HG02943 (cell line): ENCODE results near the gene FBXO34.
"Not testable (repeated sequence)": the region's sequence is repeated elsewhere in the genome, so short reads cannot be mapped to it uniquely, and the experiment has no call there.

ENCODE experiments used
- ATAC-seq: cut with Tn5 transposase; IDR thresholded peaks from one replicate; pipeline ENCODE4 v1.9.1; 2021; ENCODE audit warnings: mild to moderate bottlenecking, low read depth, moderate library complexity; ENCODE audit not compliant: unreplicated experiment

The FBXO34 gene

GRCh38 chr14:55306938-55307589 lies 35.8 kb downstream of the FBXO34 start:
- ATAC-seq = no peak

- no peak for ATAC-seq
Observed at GRCh38 chr14:55309154-55309553, 37.9 kb downstream of the FBXO34 start.

- no peak for ATAC-seq
Observed at GRCh38 chr14:55309761-55310365, 38.6 kb downstream of the FBXO34 start.

GRCh38 chr14:55312379-55313030 lies 41.3 kb downstream of the FBXO34 start:
- not testable (repeated sequence) for ATAC-seq

DNA sequence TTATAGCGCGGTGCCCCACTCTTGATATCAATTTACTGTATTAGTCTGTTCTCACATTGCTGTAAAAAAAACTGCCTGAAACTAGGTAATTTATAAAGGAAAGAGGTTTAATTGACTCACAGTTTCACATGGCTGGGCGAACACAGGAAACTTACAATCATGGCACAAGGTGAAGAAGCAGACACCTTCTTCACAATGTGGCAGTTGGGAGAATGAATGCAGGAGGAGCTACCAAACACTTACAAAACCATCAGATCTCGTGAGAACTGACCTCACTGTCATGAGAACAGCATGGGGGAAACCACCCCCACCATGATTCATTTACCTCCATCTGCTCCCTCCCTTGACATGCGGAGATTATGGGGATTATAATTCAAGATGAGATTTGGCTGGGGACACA lies 42.3 kb downstream of the FBXO34 start:
- no peak for ATAC-seq

DNA sequence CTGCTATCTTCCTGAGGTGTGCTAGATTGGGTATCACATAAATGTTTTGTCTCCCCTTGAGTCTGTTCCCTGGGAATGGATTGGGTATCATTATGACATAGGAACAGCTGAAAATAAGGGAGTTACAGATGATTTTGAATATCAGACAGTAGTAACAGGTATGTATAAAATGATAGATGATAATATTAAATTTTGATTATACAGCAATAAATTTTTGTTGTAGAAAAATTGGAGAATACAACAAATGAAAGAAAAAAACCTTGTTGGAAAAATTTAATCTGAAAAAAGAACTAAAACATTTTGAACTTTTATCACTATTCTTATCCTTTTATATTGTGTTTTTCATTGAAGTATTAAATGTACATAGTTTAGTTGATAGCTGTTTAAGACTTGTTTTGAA lies 43.2 kb downstream of the FBXO34 start:
- no peak for ATAC-seq

- ATAC-seq = no peak
Observed at GRCh38 chr14:55316564-55316963, 45.3 kb downstream of the FBXO34 start.

GRCh38 chr14:55317542-55318306 lies 46.5 kb downstream of the FBXO34 start:
- ATAC-seq = no peak

DNA sequence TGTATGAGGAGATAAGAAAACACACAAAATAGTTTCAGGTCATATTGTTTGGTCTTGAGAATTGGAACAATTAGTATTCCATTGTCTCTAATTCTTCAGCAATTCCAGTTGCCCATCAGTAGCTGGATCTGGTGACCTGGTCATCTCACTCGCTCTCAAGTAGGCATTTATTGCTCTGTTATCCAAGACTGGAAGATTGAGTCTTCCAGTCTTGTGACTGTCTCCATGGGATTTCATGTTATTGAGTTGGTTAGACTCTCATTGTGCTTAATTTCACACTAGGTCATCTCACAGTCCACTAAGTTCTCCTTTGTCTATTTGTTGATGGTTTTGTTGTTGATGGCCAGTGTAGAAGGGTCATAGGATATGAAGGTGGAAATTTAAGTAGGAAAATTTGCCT lies 47.5 kb downstream of the FBXO34 start:
- no peak for ATAC-seq

DNA sequence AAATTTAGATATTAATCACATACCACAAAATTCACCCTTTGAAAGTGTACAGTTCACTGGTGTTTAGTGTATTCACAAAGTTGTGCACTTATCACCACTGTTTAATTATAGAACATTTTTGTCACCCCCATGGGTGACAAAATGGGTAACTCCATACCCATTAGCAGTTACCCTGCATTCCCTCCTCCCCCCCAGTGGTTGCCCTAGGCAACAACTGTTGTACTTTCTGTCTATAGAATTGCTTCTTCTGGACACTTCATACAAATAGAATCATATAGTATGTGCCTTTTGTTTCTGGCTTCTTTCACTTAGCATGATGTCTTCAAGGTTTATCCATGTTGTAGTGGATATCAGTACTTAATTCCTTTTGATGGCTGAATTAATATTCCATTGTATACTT lies 52.7 kb downstream of the FBXO34 start:
- no peak for ATAC-seq

- no peak for ATAC-seq
Observed at GRCh38 chr14:55324812-55325211, 53.6 kb downstream of the FBXO34 start.

DNA sequence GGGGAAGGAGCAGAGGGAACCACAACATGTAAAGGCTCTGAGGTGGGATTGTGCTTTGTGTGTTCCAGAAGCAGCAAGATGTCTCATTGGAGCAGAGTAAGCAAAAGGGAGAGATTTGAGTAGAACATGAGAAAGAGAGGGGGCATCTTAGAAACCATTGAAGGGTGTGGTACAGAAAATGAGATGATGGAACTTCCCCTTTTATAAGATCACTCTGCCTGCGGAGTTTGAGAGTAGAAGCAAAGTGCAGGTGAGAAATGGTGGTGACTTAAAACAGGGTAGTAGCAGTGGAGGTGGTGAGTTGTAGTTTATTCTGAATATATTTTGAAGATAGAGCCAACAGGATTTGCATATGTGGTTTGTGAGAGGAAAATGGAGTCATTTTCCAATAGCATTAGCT lies 56.0 kb downstream of the FBXO34 start:
- no peak for ATAC-seq

- ATAC-seq = no peak
Observed at GRCh38 chr14:55328317-55328716, 57.1 kb downstream of the FBXO34 start.

DNA sequence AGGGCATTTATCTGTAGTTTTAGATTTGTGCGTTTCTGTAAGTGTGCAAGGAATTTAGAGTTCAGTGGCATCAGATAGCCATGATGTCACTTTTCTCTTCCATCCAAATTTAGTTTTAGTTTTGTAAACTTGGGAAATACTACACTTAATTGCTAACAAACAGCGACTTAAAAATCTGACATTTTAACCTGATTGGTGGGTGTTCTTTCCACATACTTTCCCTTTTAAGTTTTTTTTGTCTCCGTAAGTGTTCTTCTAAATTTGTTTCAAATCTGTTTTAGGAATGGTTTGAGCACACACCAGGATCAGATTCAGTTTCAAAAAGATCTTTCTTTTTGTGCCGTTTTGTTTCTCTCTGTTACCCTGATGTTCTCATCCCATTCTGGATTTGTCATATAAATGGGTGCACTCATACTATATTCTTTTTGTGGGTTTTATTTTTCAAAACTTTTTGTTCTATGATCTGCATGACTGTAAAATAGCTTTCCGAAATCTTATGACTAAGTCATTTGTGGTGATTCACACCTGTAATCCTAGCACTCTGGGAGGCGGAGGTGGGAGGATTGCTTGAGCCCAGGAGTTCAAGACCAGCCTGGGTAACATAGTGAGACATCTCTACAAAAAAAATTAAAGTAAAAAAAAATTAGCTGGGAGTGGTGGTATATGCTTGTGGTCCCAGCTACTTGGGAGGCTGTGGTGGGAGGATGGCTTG lies 58.9 kb downstream of the FBXO34 start:
- ATAC-seq = no peak

- ATAC-seq = peak; percentile 63
Observed at GRCh38 chr14:55332654-55333570, 61.7 kb downstream of the FBXO34 start.

DNA sequence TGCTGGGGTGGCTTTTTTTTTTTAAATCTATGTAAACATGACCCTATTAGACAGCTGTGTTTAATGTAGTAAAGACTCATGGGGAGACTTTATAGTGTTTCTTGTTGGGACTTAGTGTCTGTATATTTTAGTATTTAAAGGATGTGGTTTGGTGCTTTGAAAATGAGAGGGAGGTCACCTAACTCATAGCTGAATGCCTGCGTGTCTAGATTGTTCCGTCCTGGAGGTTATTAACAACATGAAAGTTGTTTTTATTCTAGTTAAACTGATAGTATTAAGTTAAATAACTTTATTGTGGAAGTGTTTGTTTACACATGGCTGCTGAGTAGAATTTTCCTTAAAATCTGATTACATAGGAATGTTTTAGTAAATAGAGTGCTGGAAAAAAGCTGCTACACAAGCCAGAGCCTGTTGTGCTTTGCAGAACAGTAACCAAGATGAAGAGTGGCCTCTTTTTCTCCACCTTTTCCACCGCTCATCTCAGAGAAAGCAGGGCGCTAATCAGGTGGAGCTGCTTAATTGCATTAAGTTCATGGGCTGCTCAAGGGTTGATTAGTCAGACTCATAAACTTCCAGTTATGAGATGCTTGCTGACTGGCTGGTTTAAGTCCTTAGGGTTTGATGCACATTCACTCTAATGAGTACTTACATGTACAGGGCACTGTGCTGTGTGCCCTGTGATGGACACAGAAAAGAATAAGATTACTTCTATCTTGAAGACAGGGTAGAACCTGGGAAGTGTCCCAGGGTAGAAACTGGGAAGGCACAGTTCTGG lies 62.7 kb downstream of the FBXO34 start:
- no peak for ATAC-seq

GRCh38 chr14:55336162-55336561 lies 64.9 kb downstream of the FBXO34 start:
- ATAC-seq = no peak

DNA sequence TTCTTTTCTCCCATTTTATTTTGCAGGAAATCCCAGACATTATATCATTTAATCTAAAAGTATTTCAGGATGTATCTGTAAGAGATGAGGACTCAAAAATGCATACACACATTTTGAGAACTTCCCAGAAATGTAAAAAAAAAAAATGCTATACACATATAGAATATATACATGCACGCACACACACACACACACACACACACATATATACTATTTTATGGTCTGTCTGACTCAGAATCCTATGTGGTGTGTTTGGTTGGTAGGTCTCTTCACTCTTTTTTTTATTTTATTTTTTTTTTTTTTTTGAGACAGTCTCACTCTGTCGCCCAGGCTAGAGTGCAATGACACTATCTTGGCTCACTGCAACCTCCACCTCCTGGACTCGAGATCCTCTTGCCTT lies 65.5 kb downstream of the FBXO34 start:
- ATAC-seq = no peak

GRCh38 chr14:55339770-55340169 lies 68.5 kb downstream of the FBXO34 start:
- ATAC-seq = no peak
